GM06990 (cell line): Measurements from ENCODE around the gene ABAT.
"Not testable (repeated sequence)": the region's sequence is repeated elsewhere in the genome, so short reads cannot be mapped to it uniquely, and the experiment has no call there.

Experiments
- DNase-seq: peaks from one replicate; pipeline ENCODE4 v3.0.0-alpha.2; 2011; ENCODE audit not compliant: insufficient read length; ENCODE audit errors: extremely low read depth
- H3K27me3 ChIP-seq: replicated peaks from 2 replicates; pipeline ENCODE4 v1.6.0; 2011; ENCODE audit warnings: low read length; ENCODE audit not compliant: control insufficient read depth, insufficient read depth
- H3K36me3 ChIP-seq: 2 replicates; pipeline ENCODE4 v1.5.1; 2011; ENCODE audit warnings: low read length; ENCODE audit not compliant: control insufficient read depth, insufficient read depth
- H3K4me3 ChIP-seq: replicated peaks from 2 replicates; pipeline ENCODE4 v1.5.1; 2011; ENCODE audit warnings: low read depth, mild to moderate bottlenecking, control low read depth, low read length
- CTCF ChIP-seq: IDR thresholded peaks from 2 replicates; pipeline ENCODE4 v1.5.1; 2011; ENCODE audit warnings: low read length, control low read depth, mild to moderate bottlenecking, inconsistent platforms; ENCODE audit not compliant: insufficient read depth, poor library complexity, severe bottlenecking

Gene ABAT

GRCh38 chr16:8798174-8798527 is 123.7 kb downstream of the ABAT start:
- no peaks in the 10 kb centered on the region for H3K27me3 ChIP-seq
- DNase-seq = no peak
- no peak for TF ChIP-seq CTCF
- H3K4me3 ChIP-seq = peak overlapping the region; percentile 98
- H3K36me3 ChIP-seq = peaks cover 7% of the 10 kb centered on the region

GRCh38 chr16:8798535-8799157 is 124.2 kb downstream of the ABAT start:
- no peaks in the 10 kb centered on the region for H3K27me3 ChIP-seq
- no peak for DNase-seq
- H3K4me3 ChIP-seq = peak overlapping the region; percentile 98
- no peak for TF ChIP-seq CTCF
- peaks cover 10% of the 10 kb centered on the region for H3K36me3 ChIP-seq

DNA sequence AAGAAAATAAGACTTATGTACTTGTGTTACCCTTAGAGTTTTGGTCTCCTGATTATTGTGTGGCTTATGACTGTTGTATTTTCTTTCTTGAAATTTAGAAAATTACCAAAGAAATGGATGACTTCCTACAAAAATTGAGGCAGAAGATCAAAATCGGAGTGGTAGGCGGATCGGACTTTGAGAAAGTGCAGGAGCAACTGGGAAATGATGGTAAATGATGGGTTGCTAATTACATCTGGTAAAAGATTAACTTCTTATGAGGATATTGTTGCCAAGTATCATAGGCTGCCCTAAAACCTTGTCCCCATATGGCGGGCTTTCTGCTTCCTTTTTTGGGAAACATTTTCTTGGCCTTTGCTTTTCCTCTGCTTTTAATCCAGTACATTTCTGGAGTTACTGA is 127.3 kb downstream of the ABAT start:
- H3K27me3 ChIP-seq = no peaks in the 10 kb centered on the region
- H3K4me3 ChIP-seq = no peak overlapping the region
- no peak for DNase-seq
- TF ChIP-seq CTCF = no peak
- peaks cover 17% of the 10 kb centered on the region for H3K36me3 ChIP-seq

- H3K4me3 ChIP-seq, DNase-seq: not testable (repeated sequence)
- peaks cover 24% of the 10 kb centered on the region for H3K36me3 ChIP-seq
Measured at GRCh38 chr16:8803733-8804132, 129.3 kb downstream of the ABAT start.

DNA sequence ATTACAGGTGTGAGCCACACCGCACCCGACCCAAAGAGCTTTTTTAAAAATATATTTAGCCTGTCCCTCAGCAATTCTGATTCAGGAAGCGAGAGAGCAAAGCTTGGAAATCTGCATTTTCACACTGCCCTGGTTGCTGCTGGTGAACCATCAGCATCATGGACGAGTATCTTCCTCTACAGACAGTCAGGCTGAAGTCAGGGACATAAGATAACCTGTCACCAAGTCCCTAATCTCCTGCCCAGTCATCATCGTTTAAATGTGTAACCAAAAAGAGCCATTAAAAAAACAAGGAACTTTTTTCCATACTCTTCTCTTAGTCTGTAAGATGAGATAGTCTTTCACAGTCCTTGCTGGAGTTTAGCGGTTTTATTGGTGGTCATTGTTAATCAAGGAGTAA is 129.9 kb downstream of the ABAT start:
- H3K36me3 ChIP-seq = peaks cover 27% of the 10 kb centered on the region
- DNase-seq = no peak
- no peak for TF ChIP-seq CTCF

More at GRCh38 chr16:8803733-8804132, 129.3 kb downstream of the ABAT start:
- H3K27me3 ChIP-seq = not testable (repeated sequence)

GRCh38 chr16:8806272-8806983 is 132.0 kb downstream of the ABAT start:
- Histone ChIP-seq H3K27me3 (no peaks in the 10 kb centered on the region), H3K4me3 (no peak overlapping the region), H3K36me3 (peaks cover 30% of the 10 kb centered on the region)
- no peak for DNase-seq
- no peak for TF ChIP-seq CTCF

More for the DNA sequence above, 129.9 kb downstream of the ABAT start:
- H3K4me3 ChIP-seq = no peak overlapping the region
- H3K27me3 ChIP-seq = no peaks in the 10 kb centered on the region
